ENCODE data around the gene CENPX.
"Not testable (repeated sequence)": the region's sequence is repeated elsewhere in the genome, so short reads cannot be mapped to it uniquely, and the experiment has no call there.

CENPX gene

GRCh38 chr17:82039695-82040299 lies 17.1 kb upstream of the CENPX start:
- DNase-seq (ENCODE audit: low read depth), result no peak

GRCh38 chr17:82038796-82039409 lies 16.2 kb upstream of the CENPX start:
- not testable (repeated sequence) for DNase-seq (ENCODE audit: low read depth)

GRCh38 chr17:82037889-82038195 lies 15.2 kb upstream of the CENPX start:
- no peak for DNase-seq (ENCODE audit: low read depth)

- peak; percentile 90 for DNase-seq (ENCODE audit: low read depth)
Observed at GRCh38 chr17:82037092-82037888, 14.6 kb upstream of the CENPX start, which contains the start of gene DCXR. DCXR (minus strand) TSS chr17:82037697; CDS start chr17:82037682, 15 bp downstream.

- no peak for DNase-seq (ENCODE audit: low read depth)
Observed at GRCh38 chr17:82036634-82037091, 14.0 kb upstream of the CENPX start.

GRCh38 chr17:82035956-82036633 lies 13.4 kb upstream of the CENPX start:
- no peak for DNase-seq (ENCODE audit: low read depth)

- no peak for DNase-seq (ENCODE audit: low read depth)
Observed at GRCh38 chr17:82035488-82035887, 12.8 kb upstream of the CENPX start.

- DNase-seq (ENCODE audit: low read depth), result no peak
Observed at GRCh38 chr17:82034371-82035011, 11.8 kb upstream of the CENPX start.

GRCh38 chr17:82033359-82034085 lies 10.8 kb upstream of the CENPX start:
- DNase-seq (ENCODE audit: low read depth), result no peak

- DNase-seq (ENCODE audit: low read depth), result no peak
Observed at GRCh38 chr17:82031885-82032627, 9.4 kb upstream of the CENPX start.

- DNase-seq (ENCODE audit: low read depth), result no peak
Observed at GRCh38 chr17:82031303-82031884, 8.7 kb upstream of the CENPX start, which contains the start of gene RAC3. RAC3 (plus strand) TSS chr17:82031678; CDS start chr17:82031762, 84 bp downstream.

GRCh38 chr17:82030470-82031302 lies 8.0 kb upstream of the CENPX start:
- peak; percentile 67 for DNase-seq (ENCODE audit: low read depth)

- no peak for DNase-seq (ENCODE audit: low read depth)
Observed at GRCh38 chr17:82029990-82030469, 7.4 kb upstream of the CENPX start.

- no peak for DNase-seq (ENCODE audit: low read depth)
Observed at GRCh38 chr17:82029391-82029790, 6.7 kb upstream of the CENPX start.

GRCh38 chr17:82028966-82029365 lies 6.3 kb upstream of the CENPX start:
- no peak for DNase-seq (ENCODE audit: low read depth)

- DNase-seq (ENCODE audit: low read depth), result no peak
Observed at GRCh38 chr17:82028246-82028645, 5.6 kb upstream of the CENPX start.

GRCh38 chr17:82025401-82026107 lies 2.9 kb upstream of the CENPX start:
- no peak for DNase-seq (ENCODE audit: low read depth)

- DNase-seq (ENCODE audit: low read depth), result no peak
Observed at GRCh38 chr17:82024859-82025258, 2.2 kb upstream of the CENPX start.
